ENCODE results near the gene KCNQ1.

Gene KCNQ1

GRCh38 chr11:2800655-2801531 lies 356.1 kb downstream of the KCNQ1 start:
- no peak for DNase-seq

- DNase-seq, result no peak
Observed at GRCh38 chr11:2801711-2802388, 357.0 kb downstream of the KCNQ1 start.

DNA sequence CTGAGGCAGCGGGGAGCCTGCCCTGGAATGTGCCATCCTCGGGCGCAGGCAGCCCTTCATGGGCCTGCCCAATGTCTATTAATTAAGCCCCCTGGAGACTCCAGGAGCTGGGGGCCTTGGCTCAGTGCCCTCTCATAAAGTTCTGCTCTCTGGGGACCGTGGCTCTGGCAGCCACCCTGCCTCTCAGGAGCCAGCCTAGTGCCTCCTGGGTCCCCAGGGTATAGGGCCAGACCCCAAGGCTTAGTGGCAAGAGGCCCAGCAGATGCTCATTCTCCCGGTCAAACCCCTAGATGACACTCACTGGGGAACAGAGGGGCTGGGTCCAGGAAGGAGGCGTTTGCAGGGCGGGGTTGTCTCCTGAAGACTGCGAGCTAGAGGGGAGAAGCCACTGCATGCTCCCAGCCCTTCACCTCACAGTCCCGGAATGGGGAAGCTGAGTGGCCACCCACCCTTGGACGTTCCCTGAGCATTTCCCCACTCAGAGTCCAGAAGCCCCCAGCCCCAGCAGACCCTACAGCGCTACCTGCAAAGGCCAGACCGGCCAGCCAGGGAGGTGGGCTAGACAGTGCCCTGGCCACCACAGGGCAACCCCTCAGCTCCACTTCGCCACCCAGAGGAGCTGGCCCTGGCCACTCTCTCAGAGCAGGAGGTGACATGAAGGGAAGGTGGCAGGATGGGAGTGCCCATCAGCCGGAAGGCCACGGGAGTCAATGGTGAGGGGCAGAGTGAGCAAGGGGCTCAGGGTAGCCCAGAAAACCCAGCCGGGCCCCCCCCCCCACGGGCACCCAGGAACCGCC lies 357.8 kb downstream of the KCNQ1 start:
- no peak for DNase-seq

- no peak for DNase-seq
Observed at GRCh38 chr11:2803186-2804091, 358.6 kb downstream of the KCNQ1 start.

DNA sequence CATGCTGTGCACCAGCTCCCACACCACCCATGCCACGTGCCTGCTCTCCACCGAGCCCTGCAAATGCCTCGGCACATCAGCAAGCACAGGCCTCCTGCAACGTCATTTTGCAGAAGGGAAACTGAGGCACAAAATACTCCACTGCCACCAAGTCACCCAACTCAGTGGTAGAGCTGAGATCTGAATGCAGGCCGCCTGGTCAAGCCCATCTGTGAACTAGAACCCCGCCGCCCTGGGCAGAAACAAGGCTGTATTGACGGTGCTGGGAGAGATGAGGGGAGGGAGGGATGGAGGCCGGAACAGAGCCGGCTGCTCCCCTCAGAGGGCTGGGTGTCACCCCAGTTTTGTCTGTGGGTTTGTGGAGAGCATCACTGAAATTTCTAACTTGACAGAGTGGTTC lies 359.4 kb downstream of the KCNQ1 start:
- DNase-seq, result no peak

DNA sequence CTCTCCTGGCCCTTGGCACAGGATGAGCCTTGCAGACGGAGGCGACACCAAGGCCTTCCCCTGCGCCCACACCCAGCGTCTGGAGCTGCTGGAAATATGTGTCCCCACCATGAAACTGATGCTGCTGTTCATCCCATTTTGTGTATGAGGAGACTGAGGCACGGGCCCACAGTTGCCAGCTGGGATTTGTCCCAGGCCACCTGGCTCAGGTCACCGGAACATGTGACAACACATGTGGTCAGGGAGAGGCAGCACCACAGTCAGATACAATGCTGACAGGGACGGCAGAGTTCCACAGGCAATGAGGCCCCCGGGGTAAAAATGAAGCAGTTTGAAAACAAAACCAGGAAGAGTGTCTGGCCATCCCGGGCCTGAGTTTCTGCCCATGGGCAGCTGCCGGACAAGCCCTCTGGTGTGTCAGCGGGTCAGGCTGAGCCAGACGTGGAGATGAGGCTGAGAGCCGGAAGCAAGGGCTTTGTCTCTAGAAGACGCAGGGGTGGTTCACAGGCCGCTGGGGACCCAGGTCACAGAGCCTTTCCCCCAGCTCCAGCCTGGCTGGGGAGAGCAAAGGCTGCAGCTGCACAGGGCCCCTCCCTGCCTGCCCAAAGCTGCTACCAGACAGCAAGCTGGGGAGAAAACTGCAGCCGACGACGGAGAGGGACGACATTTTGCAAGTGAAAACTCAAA lies 360.0 kb downstream of the KCNQ1 start:
- DNase-seq, result no peak

DNA sequence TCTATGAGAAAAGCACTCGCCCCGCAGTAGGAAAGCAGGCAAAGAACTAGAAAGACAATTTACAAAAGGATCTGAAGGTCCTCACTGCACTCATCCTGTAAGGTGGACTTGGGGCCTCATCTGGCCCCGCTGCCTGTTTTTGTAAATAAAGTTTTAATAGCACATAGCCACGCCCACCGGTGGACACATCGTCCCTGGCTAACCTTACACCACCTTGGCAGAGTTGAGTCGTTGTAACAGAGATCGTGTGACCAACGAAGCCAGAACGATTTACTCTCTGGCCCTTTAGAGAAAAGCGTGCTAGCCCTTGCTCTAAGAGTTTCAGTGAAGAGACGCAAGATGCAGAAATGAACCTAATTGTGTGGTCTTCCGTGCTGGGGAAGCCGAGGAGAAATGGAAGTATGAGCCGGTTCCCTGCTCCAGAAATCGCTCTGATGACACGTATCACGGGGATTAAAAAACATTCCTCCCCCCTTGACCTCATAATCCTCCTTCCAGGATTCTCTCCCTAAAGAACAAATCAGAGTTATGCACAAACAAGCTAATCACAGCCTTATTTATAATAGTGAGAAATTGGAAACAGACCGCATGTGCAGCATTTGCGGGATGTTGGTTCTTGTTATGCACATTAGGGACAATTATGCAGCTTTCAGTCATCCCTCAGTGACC lies 360.7 kb downstream of the KCNQ1 start:
- DNase-seq, result no peak

DNA sequence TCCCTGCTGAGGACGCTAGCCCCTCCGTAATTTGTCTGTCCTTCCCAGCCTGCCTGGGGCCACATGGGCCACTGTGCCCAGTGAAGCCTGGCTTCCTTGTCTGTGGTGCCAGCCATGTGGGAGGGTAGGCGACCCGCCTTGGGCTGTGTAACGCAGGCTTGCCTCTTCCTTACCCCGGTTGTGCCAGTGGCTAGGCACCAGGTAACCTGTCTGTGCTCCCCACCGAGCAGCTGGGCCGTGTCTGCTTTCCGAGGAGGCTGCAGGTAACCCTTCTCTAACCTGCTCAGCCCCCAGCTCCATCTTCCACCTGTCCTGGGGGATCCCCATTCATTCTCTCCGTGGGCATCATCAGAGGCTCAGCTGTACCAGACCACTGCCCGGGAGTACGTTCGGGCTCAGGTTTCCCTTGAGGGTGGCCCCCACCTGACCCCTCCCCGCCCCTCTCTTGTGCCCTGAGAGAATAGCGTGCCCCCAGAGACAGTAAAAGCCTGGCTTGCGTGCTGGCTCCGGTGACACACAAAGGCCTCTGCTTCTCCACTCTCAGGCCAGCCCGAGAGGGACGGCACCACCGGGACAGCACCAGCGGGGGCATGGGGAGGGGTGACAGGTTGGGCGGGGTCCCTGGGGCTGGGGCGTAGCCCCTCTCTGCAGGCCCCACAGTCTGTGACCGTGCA lies 361.7 kb downstream of the KCNQ1 start:
- no peak for DNase-seq

GRCh38 chr11:2807025-2807681 lies 362.3 kb downstream of the KCNQ1 start:
- DNase-seq, result no peak

GRCh38 chr11:2807801-2808241 lies 363.0 kb downstream of the KCNQ1 start:
- no peak for DNase-seq

GRCh38 chr11:2808850-2809846 lies 364.3 kb downstream of the KCNQ1 start:
- DNase-seq, result no peak

GRCh38 chr11:2809854-2810253 lies 365.0 kb downstream of the KCNQ1 start:
- no peak for DNase-seq

DNA sequence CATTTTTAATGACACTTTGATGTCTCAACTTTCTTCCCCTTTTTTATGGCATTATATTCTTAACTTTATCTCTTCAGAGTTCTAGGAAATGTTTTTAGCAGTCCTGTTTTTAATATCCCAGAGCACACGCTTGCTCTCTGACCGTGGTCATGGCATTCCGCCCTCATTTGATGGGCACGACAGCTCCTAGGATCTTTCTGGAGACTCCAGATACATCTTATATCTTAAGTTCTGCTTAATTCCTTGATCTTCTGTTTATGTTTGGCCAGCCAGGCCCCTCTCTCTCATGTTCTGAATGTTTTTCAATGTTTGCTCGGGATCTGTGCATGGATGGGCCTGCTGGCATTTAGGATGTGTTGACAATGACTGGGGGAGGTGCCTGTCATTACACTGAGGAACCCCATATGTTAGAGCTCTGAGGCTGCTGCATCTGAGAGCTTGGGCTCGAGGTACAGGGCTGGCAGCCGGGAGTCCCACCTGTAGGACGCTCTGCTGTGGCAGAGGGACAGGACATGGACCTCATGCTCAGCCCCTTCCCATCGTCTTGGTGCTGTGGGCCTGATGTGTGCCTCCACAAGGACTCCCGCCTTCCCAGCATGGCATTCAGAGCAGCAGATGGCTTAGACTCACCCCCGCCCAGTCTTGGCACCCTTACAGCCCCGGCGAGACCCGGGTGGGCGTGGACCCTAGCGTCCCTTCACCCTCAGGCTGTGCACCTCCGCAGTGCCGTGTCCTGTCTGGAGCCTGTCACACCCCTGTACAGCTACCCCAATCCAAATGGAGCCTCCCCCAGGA lies 365.8 kb downstream of the KCNQ1 start:
- DNase-seq, result no peak

GRCh38 chr11:2811206-2812091 lies 366.6 kb downstream of the KCNQ1 start:
- no peak for DNase-seq

GRCh38 chr11:2812371-2812991 lies 367.7 kb downstream of the KCNQ1 start:
- no peak for DNase-seq
